Measurements from ENCODE around the gene TMEM255B. TPM values are rescaled to one million over a fixed set of nuclear protein-coding genes. Genes with fewer than 3 reads are reported as not detected.

Gene TMEM255B
- total and polyA plus RNA-seq, 2 of the 4 experiments (the other 2 are of a cell fraction): 0.36 to 0.94 TPM

DNA sequence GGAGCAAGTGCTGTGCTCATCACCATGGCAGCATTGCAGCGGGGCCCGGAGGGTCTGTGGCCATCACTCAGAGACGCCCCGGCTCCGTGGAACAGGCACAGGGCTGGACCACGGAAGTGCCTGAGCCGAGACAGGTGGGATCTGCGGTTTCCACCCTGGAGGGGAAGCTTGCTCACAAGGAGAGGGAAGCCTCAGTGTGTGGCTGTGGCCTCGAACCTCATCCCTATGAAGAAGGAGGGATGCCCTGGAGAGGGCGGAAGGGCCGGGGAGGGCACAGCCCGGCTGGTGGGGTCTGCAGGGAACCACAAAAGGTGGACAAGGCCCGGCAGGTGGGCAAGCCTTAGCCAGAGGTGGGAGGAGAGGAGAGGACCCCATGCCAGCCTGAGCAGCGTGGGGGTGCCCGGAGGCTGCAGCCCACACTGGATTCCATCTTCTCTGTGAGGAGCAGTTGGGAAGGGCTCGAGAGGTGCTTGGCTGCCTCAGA is 30.4 kb upstream of the TMEM255B start:
- Histone ChIP-seq H3K36me3 (ENCODE audit: control insufficient read depth, insufficient read depth, low read length) (no peaks in the 10 kb centered on the region), H2AFZ (replicated peaks; ENCODE audit: low read length, poor library complexity) (peak overlapping the region; percentile 32), H4K20me1 (ENCODE audit: insufficient read depth, low read length) (0 out of 2 replicates have a peak, but pooled peaks cover 3% of the 10 kb centered on the region), H3K27me3 (ENCODE audit: control insufficient read depth, insufficient read depth, low read length) (peaks cover 38% of the 10 kb centered on the region), H2BK20ac (ENCODE audit: low read depth, low read length) (no peak overlapping the region), H3K4me2 (ENCODE audit: low read depth, low read length) (no peak overlapping the region), H3K14ac (replicated peaks; ENCODE audit: low read depth, low read length) (no peak overlapping the region), H2BK5ac (ENCODE audit: low read depth, low read length, poor library complexity, severe bottlenecking) (no peak overlapping the region), H3K4me3 (ENCODE audit: insufficient read depth, low read depth, low read length) (no peak overlapping the region), H3K9me1 (ENCODE audit: insufficient read depth, low read length) (peaks cover 2% of the 10 kb centered on the region; the same call in 1 of the 2 replicates), H2BK120ac (ENCODE audit: low read depth, low read length) (no peak overlapping the region), H3K4me1 (ENCODE audit: control insufficient read depth, insufficient read depth, low read length) (no peaks in the 10 kb centered on the region; the same call in none of the 2 replicates), H2AK5ac (ENCODE audit: low read depth, low read length) (no peak overlapping the region), H3K27ac (ENCODE audit: insufficient read depth, low read length) (no peak overlapping the region), H2AK9ac (replicated peaks; ENCODE audit: low read depth, low read length, poor library complexity) (no peak overlapping the region), H4K8ac (ENCODE audit: low read depth in 2 of 2, low read length in 2 of 2) (no peak overlapping the region), H3K4ac (ENCODE audit: low read depth, low read length) (no peak overlapping the region), H3K9ac (ENCODE audit: low read depth, low read length) (no peak overlapping the region), H3K56ac (ENCODE audit: extremely low read depth, insufficient read depth, low read length) (no peak overlapping the region), H3K23ac (ENCODE audit: low read depth, low read length) (no peak overlapping the region), H3K9me3 (ENCODE audit: control insufficient read depth, insufficient read depth, low read length) (peaks cover 2% of the 10 kb centered on the region; the same call in 1 of the 2 replicates), H4K5ac (ENCODE audit: low read depth, low read length) (no peak overlapping the region), H4K91ac (ENCODE audit: insufficient read depth, low read depth, low read length) (no peak overlapping the region), H3K79me1 (ENCODE audit: low read depth in 1 of 2, low read length in 2 of 2) (no peaks in the 10 kb centered on the region), H3K18ac (ENCODE audit: low read depth, low read length) (no peak overlapping the region), H2BK15ac (ENCODE audit: low read depth, low read length) (no peak overlapping the region)
- no TSS peak for BruUV-seq (replicated peaks)
- POLR2A ChIA-PET (ENCODE audit: unreplicated experiment): no interaction called here
- intact Hi-C loops (cut with micrococcal nuclease): no loop called here
- in situ Hi-C loops (cut with MboI; ENCODE audit: low sequenced_read_pairs): no loop called here
- no peak for ATAC-seq (ENCODE audit: low read depth)
- no peak for DNase-seq
- 92% methylated on average over 12 of the region's 16 CpGs; no CpG with 5 or more reads in 1 of the 2 experiments for WGBS, 2 experiments (ENCODE audit: extremely low coverage in 2 of 2, insufficient read length in 1 of 2)
- CTCF ChIA-PET: no interaction called here
- dilution Hi-C loops (cut with HindIII; ENCODE audit: low sequenced_read_pairs, unreplicated experiment): no loop called here
- TF ChIP-seq CTCF (conservative IDR thresholded peaks at IDR 0.05; ENCODE audit: low read depth, low read length) (no peak), ELK1 (IDR thresholded peaks at IDR 0.05; ENCODE audit: borderline replicate concordance, low read depth, low read length) (no peak), BHLHE40 (IDR thresholded peaks at IDR 0.05; ENCODE audit: low read depth, low read length) (no peak), NFE2L2 (IDR thresholded peaks at IDR 0.05; ENCODE audit: low read depth, low read length) (no peak), USF2 (IDR thresholded peaks at IDR 0.05; ENCODE audit: low read depth, low read length) (no peak), POLR2A (IDR thresholded peaks at IDR 0.05; ENCODE audit: low read depth, low read length) (no peak), RFX5 (IDR thresholded peaks at IDR 0.05; ENCODE audit: low read depth, low read length) (no peak)

All from IMR-90 (cell line).